SK-N-SH treated with all-trans-retinoic acid at 6 μM for 48 hours (cell line): ENCODE results near the gene CLDN5.

Experiments used
- ATAC-seq: fragments of 200-7000 bp; cut with Tn5 transposase; 3 replicates; pipeline ENCODE4 v1.9.1; 2020; ENCODE audit warnings: mild to moderate bottlenecking, moderate library complexity
- BACH2 ChIP-seq: fragments of 250-450 bp; sonication (Bioruptor Pico); IDR thresholded peaks from 2 replicates; pipeline ENCODE4 v1.9.0; 2021; ENCODE audit warnings: mild to moderate bottlenecking, borderline replicate concordance
- CREB5 ChIP-seq: fragments of 250-450 bp; sonication (Bioruptor Pico); IDR thresholded peaks from 2 replicates; pipeline ENCODE4 v1.5.1; 2020; ENCODE audit warnings: low read depth, mild to moderate bottlenecking, moderate library complexity
- CSDC2 ChIP-seq: fragments of 250-450 bp; sonication (Bioruptor Pico); IDR thresholded peaks from 2 replicates; pipeline ENCODE4 v1.5.0; 2020; ENCODE audit warnings: mild to moderate bottlenecking, moderate library complexity
- CSRNP3 ChIP-seq: fragments of 250-450 bp; sonication (Bioruptor Pico); IDR thresholded peaks from 2 replicates; pipeline ENCODE4 v1.5.1; 2021; ENCODE audit warnings: mild to moderate bottlenecking, moderate library complexity
- ESRRG ChIP-seq: fragments of 250-450 bp; sonication (Bioruptor Pico); IDR thresholded peaks from 2 replicates; pipeline ENCODE4 v1.6.1; 2021; ENCODE audit warnings: mild to moderate bottlenecking
- ISL1 ChIP-seq: fragments of 250-450 bp; sonication (Bioruptor Pico); IDR thresholded peaks from 2 replicates; pipeline ENCODE4 v2.1.2; 2022; ENCODE audit warnings: mild to moderate bottlenecking, moderate library complexity
- OSR1 ChIP-seq: fragments of 250-450 bp; sonication (Bioruptor Pico); IDR thresholded peaks from 2 replicates; pipeline ENCODE4 v1.8.0; 2022; ENCODE audit warnings: moderate library complexity, mild to moderate bottlenecking, inconsistent platforms
- PATZ1 ChIP-seq: fragments of 250-450 bp; sonication (Bioruptor Pico); IDR thresholded peaks from 2 replicates; pipeline ENCODE4 v1.8.0; 2020; ENCODE audit warnings: mild to moderate bottlenecking, moderate library complexity, borderline replicate concordance
- POU6F1 ChIP-seq: fragments of 250-450 bp; sonication (Bioruptor Pico); IDR thresholded peaks from 2 replicates; pipeline ENCODE4 v1.8.0; 2021; ENCODE audit warnings: low read depth, mild to moderate bottlenecking, moderate library complexity, borderline replicate concordance
- PPARA ChIP-seq: fragments of 250-450 bp; sonication (Bioruptor Pico); IDR thresholded peaks from 2 replicates; pipeline ENCODE4 v1.5.0; 2020; ENCODE audit warnings: mild to moderate bottlenecking, borderline replicate concordance
- RARB ChIP-seq: fragments of 250-450 bp; sonication (Bioruptor Pico); IDR thresholded peaks from 2 replicates; pipeline ENCODE4 v1.8.0; 2021; ENCODE audit warnings: mild to moderate bottlenecking, moderate library complexity
- SNAI2 ChIP-seq: fragments of 250-450 bp; sonication (Bioruptor Pico); IDR thresholded peaks from 2 replicates; pipeline ENCODE4 v1.5.0; 2020; ENCODE audit warnings: mild to moderate bottlenecking, moderate library complexity
- TCF4 ChIP-seq: fragments of 250-450 bp; sonication (Bioruptor Pico); IDR thresholded peaks from 2 replicates; pipeline ENCODE4 v1.8.0; 2021; ENCODE audit warnings: mild to moderate bottlenecking, moderate library complexity, borderline replicate concordance
- TOX ChIP-seq: fragments of 250-450 bp; sonication (Bioruptor Pico); IDR thresholded peaks from 2 replicates; pipeline ENCODE4 v1.8.0; 2021; ENCODE audit warnings: mild to moderate bottlenecking, moderate library complexity, borderline replicate concordance
- TSHZ2 ChIP-seq: fragments of 250-450 bp; sonication (Bioruptor Pico); IDR thresholded peaks from 2 replicates; pipeline ENCODE4 v1.5.0; 2020; ENCODE audit warnings: mild to moderate bottlenecking, moderate library complexity
- ZC3H10 ChIP-seq: fragments of 250-450 bp; sonication (Bioruptor Pico); IDR thresholded peaks from 2 replicates; pipeline ENCODE4 v1.5.1; 2021; ENCODE audit warnings: mild to moderate bottlenecking, moderate library complexity
- ZFP3 ChIP-seq: fragments of 250-450 bp; sonication (Bioruptor Pico); IDR thresholded peaks from 2 replicates; pipeline ENCODE4 v1.5.0; 2020; ENCODE audit warnings: mild to moderate bottlenecking, moderate library complexity
- ZFP30 ChIP-seq: fragments of 450-650 bp; formaldehyde crosslinking; IDR thresholded peaks from 2 replicates; pipeline ENCODE4 v1.5.0; 2022; ENCODE audit warnings: mild to moderate bottlenecking, moderate library complexity
- ZNF565 ChIP-seq: fragments of 450-650 bp; formaldehyde crosslinking; conservative IDR thresholded peaks from 2 replicates; pipeline ENCODE4 v1.5.0; 2020; ENCODE audit warnings: low read depth, mild to moderate bottlenecking, moderate library complexity
- ZNF8 ChIP-seq: fragments of 450-650 bp; formaldehyde crosslinking; IDR thresholded peaks from 2 replicates; pipeline ENCODE4 v1.5.0; 2020; ENCODE audit warnings: mild to moderate bottlenecking, moderate library complexity

Gene CLDN5

GRCh38 chr22:19527861-19528417, 3.7 kb upstream of the CLDN5 start (continued):
- TF ChIP-seq CSRNP3 (CRISPR knock-in tag) (no peak), BACH2 (CRISPR knock-in tag) (no peak), ZNF565 (no peak), CSDC2 (CRISPR knock-in tag) (no peak), ZC3H10 (CRISPR knock-in tag) (no peak), PPARA (no peak)

GRCh38 chr22:19527321-19527721, 3.1 kb upstream of the CLDN5 start:
- no peak for TF ChIP-seq ZFP3 (CRISPR knock-in tag)
- no peak for TF ChIP-seq ZNF8
- no peak for TF ChIP-seq ZC3H10 (CRISPR knock-in tag)
- no peak for TF ChIP-seq CSDC2 (CRISPR knock-in tag)
- TF ChIP-seq SNAI2 (CRISPR knock-in tag): no peak
- no peak for TF ChIP-seq BACH2 (CRISPR knock-in tag)
- TF ChIP-seq ZNF565: no peak
- TF ChIP-seq RARB (CRISPR knock-in tag): no peak
- no peak for TF ChIP-seq ZFP30 (CRISPR knock-in tag)
- ATAC-seq: no peak

GRCh38 chr22:19526702-19527111, 2.5 kb upstream of the CLDN5 start:
- ATAC-seq: no peak
- TF ChIP-seq ZFP30 (CRISPR knock-in tag) (no peak), RARB (CRISPR knock-in tag) (no peak), ISL1 (no peak), SNAI2 (CRISPR knock-in tag) (no peak), ZNF565 (no peak), TOX (CRISPR knock-in tag) (no peak), ZC3H10 (CRISPR knock-in tag) (no peak)

GRCh38 chr22:19526076-19526701, 2.0 kb upstream of the CLDN5 start:
- no peak for ATAC-seq
- no peak for TF ChIP-seq ZFP3 (CRISPR knock-in tag)
- no peak for TF ChIP-seq PATZ1 (CRISPR knock-in tag)
- no peak for TF ChIP-seq POU6F1 (CRISPR knock-in tag)
- no peak for TF ChIP-seq ESRRG (CRISPR knock-in tag)
- TF ChIP-seq ZC3H10 (CRISPR knock-in tag): no peak
- TF ChIP-seq, all 23 proteins: peak for 0

GRCh38 chr22:19525666-19526065, 1.5 kb upstream of the CLDN5 start:
- no peak for ATAC-seq

More at GRCh38 chr22:19525666-19526065, 1.5 kb upstream of the CLDN5 start:
- TF ChIP-seq TSHZ2 (CRISPR knock-in tag) (no peak), RARB (CRISPR knock-in tag) (no peak), OSR1 (CRISPR knock-in tag) (no peak), ISL1 (no peak), ZNF8 (no peak), CREB5 (no peak), ZC3H10 (CRISPR knock-in tag) (no peak), ZNF565 (no peak), PPARA (no peak), PATZ1 (CRISPR knock-in tag) (no peak), SNAI2 (CRISPR knock-in tag) (no peak), BACH2 (CRISPR knock-in tag) (no peak), TCF4 (CRISPR knock-in tag) (no peak), ESRRG (CRISPR knock-in tag) (no peak)
- TF ChIP-seq, all 23 proteins: peak for 0
